ENCODE data around the gene HLA-DRA.

DNA sequence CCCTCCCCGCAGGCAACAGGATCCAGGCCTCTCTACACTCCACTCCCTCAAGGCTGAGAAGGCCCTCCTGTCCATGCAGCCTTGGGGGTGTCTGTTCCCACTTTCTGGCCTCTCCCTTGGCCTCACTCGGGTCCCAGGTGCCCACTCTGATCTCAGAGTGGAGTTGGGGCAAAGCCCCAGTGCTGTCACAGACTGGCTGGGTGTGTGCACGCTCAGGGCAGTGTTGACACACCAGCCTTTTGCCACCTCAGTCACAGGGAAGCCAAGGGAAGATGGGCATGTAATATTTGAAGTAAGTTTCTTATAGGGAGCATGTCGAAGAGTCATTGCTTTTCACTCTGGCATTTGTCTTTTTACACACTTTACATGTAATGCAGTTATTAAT, 44.9 kb downstream of the HLA-DRA start:
- no peak for TF ChIP-seq POLR2AphosphoS5 (IDR thresholded peaks at IDR 0.05; ENCODE audit: borderline replicate concordance, low read depth, low read length)
- TF ChIP-seq EZH2 (IDR thresholded peaks at IDR 0.05) = no peak
- no peak for TF ChIP-seq FOXP2 (optimal IDR thresholded peaks at IDR 0.05; ENCODE audit: control extremely low read depth, extremely low read length, insufficient read depth)
